ENCODE data around the gene LRRC75B.
"Not testable (repeated sequence)": the region's sequence is repeated elsewhere in the genome, so short reads cannot be mapped to it uniquely, and the experiment has no call there.

DNA sequence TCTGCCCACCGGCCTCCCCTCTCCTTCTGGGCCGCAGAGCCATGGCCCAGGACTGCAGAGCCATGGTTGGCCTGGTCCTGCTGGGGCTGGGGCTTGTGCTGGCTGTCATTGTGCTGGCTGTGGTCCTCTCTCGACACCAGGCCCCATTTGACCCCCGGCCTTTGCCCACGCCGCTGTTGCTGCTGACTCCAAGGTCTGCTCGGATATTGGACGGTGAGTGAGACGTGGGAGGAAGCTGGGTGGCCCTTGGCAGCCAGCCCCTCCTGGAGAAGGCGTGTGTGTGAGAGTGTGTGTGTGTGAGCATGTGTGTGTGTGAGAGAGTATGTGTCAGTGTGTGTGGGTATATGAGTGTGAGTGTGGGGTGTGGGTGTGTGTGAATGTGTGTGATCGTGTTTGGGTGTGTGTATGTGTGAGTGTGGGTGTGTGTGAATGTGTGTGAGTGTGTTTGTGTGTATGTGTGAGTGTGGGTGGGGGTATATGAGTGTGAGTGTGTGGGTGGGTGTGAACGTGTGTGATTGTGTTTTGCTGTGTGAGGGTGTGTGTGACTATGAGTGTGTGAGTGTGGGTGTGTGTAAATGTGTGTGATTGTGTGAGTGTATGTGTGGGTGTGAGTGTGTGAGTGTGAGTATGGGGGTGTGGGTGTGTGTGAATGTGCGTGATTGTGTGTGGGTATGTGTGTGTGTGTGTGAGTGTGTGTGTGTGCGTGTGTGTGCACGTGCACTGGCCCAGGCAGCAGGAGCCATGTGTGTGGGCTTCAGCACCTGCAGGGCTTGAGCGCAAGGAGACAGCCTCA, 40.6 kb upstream of the LRRC75B start:
- TF ChIP-seq EZH2 (IDR thresholded peaks at IDR 0.05; ENCODE audit: insufficient read depth, low read length), result not testable (repeated sequence)
- TF ChIP-seq, protein P1, sequence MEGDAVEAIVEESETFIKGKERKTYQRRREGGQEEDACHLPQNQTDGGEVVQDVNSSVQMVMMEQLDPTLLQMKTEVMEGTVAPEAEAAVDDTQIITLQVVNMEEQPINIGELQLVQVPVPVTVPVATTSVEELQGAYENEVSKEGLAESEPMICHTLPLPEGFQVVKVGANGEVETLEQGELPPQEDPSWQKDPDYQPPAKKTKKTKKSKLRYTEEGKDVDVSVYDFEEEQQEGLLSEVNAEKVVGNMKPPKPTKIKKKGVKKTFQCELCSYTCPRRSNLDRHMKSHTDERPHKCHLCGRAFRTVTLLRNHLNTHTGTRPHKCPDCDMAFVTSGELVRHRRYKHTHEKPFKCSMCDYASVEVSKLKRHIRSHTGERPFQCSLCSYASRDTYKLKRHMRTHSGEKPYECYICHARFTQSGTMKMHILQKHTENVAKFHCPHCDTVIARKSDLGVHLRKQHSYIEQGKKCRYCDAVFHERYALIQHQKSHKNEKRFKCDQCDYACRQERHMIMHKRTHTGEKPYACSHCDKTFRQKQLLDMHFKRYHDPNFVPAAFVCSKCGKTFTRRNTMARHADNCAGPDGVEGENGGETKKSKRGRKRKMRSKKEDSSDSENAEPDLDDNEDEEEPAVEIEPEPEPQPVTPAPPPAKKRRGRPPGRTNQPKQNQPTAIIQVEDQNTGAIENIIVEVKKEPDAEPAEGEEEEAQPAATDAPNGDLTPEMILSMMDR (IDR thresholded peaks at IDR 0.05; ENCODE audit: insufficient read depth, low read depth, low read length), result not testable (repeated sequence)

Measured in astrocyte (in vitro differentiated cells and primary cell).